H1 (cell line): ENCODE measurements around the gene TPRG1L. TPM values are rescaled to one million over a fixed set of nuclear protein-coding genes. Genes with fewer than 3 reads are reported as not detected.

ENCODE experiments used
- CTCF ChIA-PET: fragments of 300-600 bp; sonication (Branson Sonifier 250); formaldehyde crosslinking; loops from one replicate; lab custom pipeline; 2021; ENCODE audit not compliant: partially characterized antibody; lab: Charles Lee
- POLR2A ChIA-PET: fragments of 300-600 bp; sonication (Branson Sonifier 250); formaldehyde crosslinking; loops from one replicate; lab custom pipeline; 2021; ENCODE audit warnings: inconsistent platforms; ENCODE audit not compliant: partially characterized antibody; lab: Charles Lee
- DNase-seq, 2 experiments: peaks; one replicate each; pipeline versions ENCODE4 v3.0.0 to v3.0.0-alpha.2; 2010 to 2022; ENCODE audit warnings: low spot score in 2 of 2, low read depth in 1 of 2, mixed read lengths in 1 of 2
- FAIRE-seq: peaks from 2 replicates; lab custom pipeline; 2011; peaks lifted over from hg19 to GRCh38; lab: Jason Lieb, UNC
- H2AFZ ChIP-seq: 2 replicates; pipeline ENCODE4 v1.8.1; 2012; ENCODE audit warnings: low read length, inconsistent platforms
- H2AK5ac ChIP-seq: 2 replicates; pipeline ENCODE4 v1.6.1; 2013; ENCODE audit warnings: low read depth, low read length
- H2BK120ac ChIP-seq: replicated peaks from 2 replicates; pipeline ENCODE3; 2013; ENCODE audit warnings: low read depth, low read length, inconsistent platforms
- H2BK12ac ChIP-seq: 2 replicates; pipeline ENCODE4 v1.6.1; 2013; ENCODE audit warnings: low read depth, low read length
- H2BK15ac ChIP-seq: 2 replicates; pipeline ENCODE4 v1.6.1; 2013; ENCODE audit warnings: low read length
- H2BK20ac ChIP-seq: 2 replicates; pipeline ENCODE4 v1.6.1; 2013; ENCODE audit warnings: low read length
- H2BK5ac ChIP-seq: 2 replicates; pipeline ENCODE4 v1.6.1; 2013; ENCODE audit warnings: low read depth, low read length
- H3K14ac ChIP-seq: 2 replicates; pipeline ENCODE4 v1.6.1; 2013; ENCODE audit warnings: inconsistent platforms; ENCODE audit not compliant: insufficient read length
- H3K18ac ChIP-seq: 2 replicates; pipeline ENCODE4 v1.6.1; 2013; ENCODE audit warnings: low read length; ENCODE audit errors: extremely low read depth
- H3K23ac ChIP-seq: 2 replicates; pipeline ENCODE4 v1.6.1; 2013; ENCODE audit warnings: inconsistent platforms; ENCODE audit not compliant: insufficient read length
- H3K23me2 ChIP-seq: 2 replicates; pipeline ENCODE4 v1.6.1; 2013; ENCODE audit warnings: low read depth, low read length
- H3K27ac ChIP-seq: 2 replicates; pipeline ENCODE4 v1.6.1; 2011; ENCODE audit warnings: low read depth, low read length, inconsistent platforms
- H3K27me3 ChIP-seq, 4 experiments: replicated peaks in 1 of 4; 1 replicate in 1 of 4; 2 replicates in 3 of 4; pipeline versions ENCODE4 v1.6.1 to v1.8.1; 2011 to 2013; ENCODE audit warnings: low read length in 3 of 4, mild to moderate bottlenecking in 3 of 4, inconsistent platforms in 2 of 4, mixed read lengths in 2 of 4, moderate library complexity in 1 of 4; ENCODE audit not compliant: control insufficient read depth in 3 of 4, insufficient read depth in 3 of 4; ENCODE audit errors: extremely low read depth in 1 of 4
- H3K36me3 ChIP-seq, 4 experiments: 2 replicates each; pipeline versions ENCODE4 v1.6.1 to v1.8.1; 2011 to 2013; ENCODE audit warnings: mild to moderate bottlenecking in 4 of 4, low read length in 3 of 4, moderate library complexity in 2 of 4, control low read depth in 1 of 4, inconsistent platforms in 1 of 4; ENCODE audit not compliant: insufficient read depth in 4 of 4, control insufficient read depth in 2 of 4
- H3K4ac ChIP-seq: replicated peaks from 2 replicates; pipeline ENCODE3; 2013; ENCODE audit warnings: low read length, low read depth, mixed read lengths, inconsistent platforms; ENCODE audit not compliant: insufficient read length
- H3K4me1 ChIP-seq, 4 experiments: replicated peaks in 1 of 4; 1 replicate in 1 of 4; 2 replicates in 3 of 4; pipeline versions ENCODE4 v1.6.1 to v1.8.1; 2011 to 2013; ENCODE audit warnings: low read length in 3 of 4, inconsistent platforms in 2 of 4, mixed read lengths in 1 of 4; ENCODE audit not compliant: insufficient read depth in 4 of 4, control insufficient read depth in 3 of 4
- H3K4me2 ChIP-seq, 2 experiments: 2 replicates each; pipeline versions ENCODE4 v1.6.1 to v1.8.1; 2011 to 2013; ENCODE audit warnings: low read depth in 2 of 2, low read length in 2 of 2, control low read depth in 1 of 2, inconsistent platforms in 1 of 2, mild to moderate bottlenecking in 1 of 2; ENCODE audit not compliant: insufficient read depth in 1 of 2
- H3K4me3 ChIP-seq, 4 experiments: fragments of 200-600, 300-600 bp in 1 of 4; sonication (generic), shearing (Covaris generic), sonication (Bioruptor Twin) in 1 of 4; 2 replicates each; pipeline versions ENCODE4 v1.5.1 to v1.8.1; 2011 to 2016; ENCODE audit warnings: low read length in 4 of 4, low read depth in 3 of 4, control low read depth in 2 of 4, inconsistent platforms in 2 of 4, mild to moderate bottlenecking in 2 of 4, mixed read lengths in 1 of 4, moderate library complexity in 1 of 4; ENCODE audit not compliant: insufficient read depth in 2 of 4; ENCODE audit errors: extremely low read depth in 1 of 4
- H3K56ac ChIP-seq: replicated peaks from 2 replicates; pipeline ENCODE3; 2013; ENCODE audit warnings: low read depth, mild to moderate bottlenecking, mixed read lengths, low read length, inconsistent platforms; ENCODE audit not compliant: insufficient read length
- H3K79me1 ChIP-seq: 2 replicates; pipeline ENCODE4 v1.6.1; 2013; ENCODE audit warnings: low read depth, low read length, control low read depth
- H3K79me2 ChIP-seq, 2 experiments: 2 replicates each; pipeline versions ENCODE4 v1.6.1 to v1.8.1; 2012 to 2013; ENCODE audit warnings: low read length in 2 of 2, mild to moderate bottlenecking in 2 of 2, inconsistent platforms in 1 of 2; ENCODE audit not compliant: insufficient read depth in 2 of 2, control insufficient read depth in 1 of 2
- H3K9ac ChIP-seq, 4 experiments: replicated peaks in 1 of 4; 1 replicate in 1 of 4; 2 replicates in 3 of 4; pipeline versions ENCODE4 v1.6.1 to v1.8.1; 2011 to 2013; ENCODE audit warnings: low read depth in 3 of 4, low read length in 3 of 4, control low read depth in 2 of 4, mild to moderate bottlenecking in 2 of 4, moderate library complexity in 2 of 4, inconsistent platforms in 1 of 4; ENCODE audit errors: extremely low read depth in 1 of 4
- H3K9me3 ChIP-seq, 2 experiments: 2 replicates each; pipeline versions ENCODE4 v1.6.1 to v1.8.1; 2012 to 2013; ENCODE audit warnings: mild to moderate bottlenecking in 2 of 2, moderate library complexity in 2 of 2, control low read depth in 1 of 2, inconsistent platforms in 1 of 2, low read depth in 1 of 2, low read length in 1 of 2, mixed read lengths in 1 of 2; ENCODE audit not compliant: insufficient read depth in 2 of 2
- H4K20me1 ChIP-seq, 2 experiments: replicated peaks in 1 of 2; 2 replicates each; pipeline versions ENCODE3 to v1.8.1; 2011 to 2013; ENCODE audit warnings: inconsistent platforms in 2 of 2, low read length in 2 of 2, mild to moderate bottlenecking in 1 of 2; ENCODE audit not compliant: insufficient read depth in 2 of 2, control insufficient read depth in 1 of 2
- H4K5ac ChIP-seq: 2 replicates; pipeline ENCODE4 v1.6.1; 2013; ENCODE audit warnings: low read length, low read depth, mixed read lengths, inconsistent platforms; ENCODE audit not compliant: insufficient read length
- H4K8ac ChIP-seq: 2 replicates; pipeline ENCODE4 v1.8.0; 2013; ENCODE audit warnings: mild to moderate bottlenecking, moderate library complexity, low read length, inconsistent platforms; ENCODE audit not compliant: insufficient read depth; ENCODE audit errors: extremely low read depth
- H4K91ac ChIP-seq: replicated peaks from 2 replicates; pipeline ENCODE3; 2013; ENCODE audit warnings: low read length, mixed read lengths, inconsistent platforms; ENCODE audit not compliant: insufficient read length
- CBX5 ChIP-seq: fragments of 300-800, 300-1000 bp; sonication (generic); IDR thresholded peaks from 2 replicates; pipeline ENCODE4 v1.7.1; 2016; ENCODE audit warnings: antibody characterized with exemption, low read length, low read depth
- CHD1 ChIP-seq: IDR thresholded peaks from 2 replicates; pipeline ENCODE4 v1.6.1; 2012; ENCODE audit warnings: low read depth, low read length, improper control_type of control experiment
- CREB1 ChIP-seq: IDR thresholded peaks from 2 replicates; pipeline ENCODE4 v1.6.1; 2012; ENCODE audit warnings: inconsistent platforms
- EGR1 ChIP-seq: IDR thresholded peaks from 2 replicates; pipeline ENCODE4 v1.6.1; 2011; ENCODE audit warnings: low read depth, low read length, borderline replicate concordance
- FOSL1 ChIP-seq: IDR thresholded peaks from 2 replicates; pipeline ENCODE4 v1.6.1; 2011; ENCODE audit warnings: mild to moderate bottlenecking, low read depth, low read length, moderate library complexity; ENCODE audit not compliant: insufficient read depth
- HDAC6 ChIP-seq: IDR thresholded peaks from one replicate; pipeline ENCODE4 v1.7.1; 2012; ENCODE audit warnings: low read depth, mild to moderate bottlenecking, inconsistent platforms, low read length, moderate library complexity
- POLR2AphosphoS5 ChIP-seq: IDR thresholded peaks from 2 replicates; pipeline ENCODE4 v1.6.1; 2011; ENCODE audit warnings: low read depth, low read length
- RFX5 ChIP-seq: IDR thresholded peaks from 2 replicates; pipeline ENCODE4 v1.6.1; 2011; ENCODE audit warnings: low read depth, low read length, improper control_type of control experiment, borderline replicate concordance
- RXRA ChIP-seq: IDR thresholded peaks from 2 replicates; pipeline ENCODE4 v1.6.1; 2011; ENCODE audit warnings: low read depth, mild to moderate bottlenecking, low read length, moderate library complexity; ENCODE audit not compliant: insufficient read depth
- SP2 ChIP-seq: IDR thresholded peaks from 2 replicates; pipeline ENCODE4 v1.6.1; 2012; ENCODE audit warnings: mild to moderate bottlenecking, low read length, inconsistent platforms
- SUZ12 ChIP-seq: fragments of 200-600 bp; sonication (generic); IDR thresholded peaks from 2 replicates; pipeline ENCODE4 v1.6.1; 2012; ENCODE audit warnings: mild to moderate bottlenecking, inconsistent platforms, low read length, moderate library complexity, mixed read lengths
- ZNF274 ChIP-seq: IDR thresholded peaks from 2 replicates; pipeline ENCODE4 v1.7.0; 2012; ENCODE audit warnings: low read length, borderline replicate concordance; ENCODE audit errors: extremely low read depth
- WGBS, 2 experiments: shearing (Covaris generic) in 1 of 2; methylation state at CpG; one replicate each; pipeline versions ENCODE4 v1.1.6 to v1.1.7; 2013 to 2015; ENCODE audit warnings: low lambda C conversion rate in 2 of 2, mixed read lengths in 2 of 2, inconsistent platforms in 1 of 2, low coverage in 1 of 2, missing lambda C conversion rate in 1 of 2; ENCODE audit not compliant: insufficient replicate concordance in 2 of 2, insufficient coverage in 1 of 2, insufficient read length in 1 of 2; ENCODE audit errors: extremely low coverage in 1 of 2, missing lambda C conversion rate in 1 of 2; 5-methylcytosine and 5-hydroxymethylcytosine counted together
- polyA plus RNA-seq, 7 experiments: library from polyadenylated mRNA; depleted of rRNA in 3 of 7; stranded (reverse) in 5 of 7; unstranded in 2 of 7; fragments of >200 nt in 5 of 7; fragments of 200-250 nt in 2 of 7; gene quantifications; 1 replicate in 5 of 7; 2 replicates in 1 of 7; 4 replicates in 1 of 7; pipeline versions ENCODE4 v1.2.1 to v1.2.3, GENCODE V29; 2011 to 2013; ENCODE audit warnings: missing spikeins in 2 of 7, mixed read lengths in 2 of 7
- total RNA-seq: library from RNA; stranded (reverse); fragmentation: NEBNext Ultra II Directional; extraction: Animal tissue kit (Norgen Biotek cat#: 25700); gene quantifications from 2 replicates; pipeline ENCODE4 v1.2.1, GENCODE V29; 2021
- TF ChIP-seq, protein P1 (sequence below): IDR thresholded peaks from 2 replicates; pipeline ENCODE4 v1.6.1; 2011; ENCODE audit warnings: low read length, improper control_type of control experiment

The TPRG1L gene
- total and polyA plus RNA-seq, 2 of the 8 experiments (the other 6 are each of a cell fraction or from before 2014, with no cell fraction given) = 21.7 to 22.3 TPM

GRCh38 chr1:3626025-3626424 is 1.2 kb downstream of the TPRG1L start:
- POLR2A ChIA-PET = interaction anchor here (0.6 to 1.4 kb wide), 3 partner anchors 9 to 1802 kb away, joined by 3 read pairs; no protein-coding TSS in a partner anchor
- H2BK120ac ChIP-seq = no peak overlapping the region
- H3K23ac ChIP-seq = no peak overlapping the region
- H2BK20ac ChIP-seq = no peak overlapping the region
- no peaks in the 10 kb centered on the region for H3K9me3 ChIP-seq
- H3K27me3 ChIP-seq = no peaks in the 10 kb centered on the region
- no peak overlapping the region for H4K8ac ChIP-seq
- peaks cover 0 to 15% (median 3%) of the 10 kb centered on the region in 4 experiments; a peak in 6 of 7 replicates for H3K4me1 ChIP-seq
- H3K27ac ChIP-seq = no peak overlapping the region
- CTCF ChIA-PET = interaction anchor here (0.6 to 1.1 kb wide), 2 partner anchors 16 to 173 kb away, joined by 3 to 4 read pairs; no protein-coding TSS in a partner anchor
- no peaks in the 10 kb centered on the region for H3K79me1 ChIP-seq
- H3K14ac ChIP-seq = no peak overlapping the region
- H2AFZ ChIP-seq = no peak overlapping the region
- H3K4ac ChIP-seq = no peak overlapping the region
- DNase-seq (no peak), FAIRE-seq (no peak)
- H2BK15ac ChIP-seq = no peak overlapping the region
- no peak overlapping the region for H2AK5ac ChIP-seq
- H4K91ac ChIP-seq = no peak overlapping the region
- H3K4me2 ChIP-seq = peak overlapping the region; percentile 87 to 94
- no peaks in the 10 kb centered on the region; a peak in 1 of 4 replicates for H3K79me2 ChIP-seq
- no peak overlapping the region for H2BK5ac ChIP-seq
- 86% methylated on average over 4 of the region's 4 CpGs; no CpG with 5 or more reads in 1 of the 2 experiments for WGBS, 2 experiments
- no peak overlapping the region for H3K18ac ChIP-seq
- peaks cover 0 to 26% (median 8%) of the 10 kb centered on the region in 4 experiments; a peak in 6 of 8 replicates for H3K36me3 ChIP-seq
- no peak overlapping the region for H2BK12ac ChIP-seq
- H3K56ac ChIP-seq = no peak overlapping the region
- peaks cover 6 to 7% of the 10 kb centered on the region in 2 experiments for H4K20me1 ChIP-seq
- H3K9ac ChIP-seq = no peak overlapping the region; a peak in 1 of 7 replicates
- H3K4me3 ChIP-seq = peak overlapping the region in 1 of 4 experiments; percentile 90; a peak in 2 of 8 replicates
- H4K5ac ChIP-seq = no peak overlapping the region
- peaks cover 11% of the 10 kb centered on the region for H3K23me2 ChIP-seq
- TF ChIP-seq CHD1 = no peak
- no peak for TF ChIP-seq ZNF274
- no peak for TF ChIP-seq CREB1
- TF ChIP-seq SP2 = no peak
- TF ChIP-seq RXRA = no peak
- TF ChIP-seq EGR1 = no peak
- TF ChIP-seq HDAC6 = no peak
- TF ChIP-seq SUZ12 = no peak
- no peak for TF ChIP-seq CBX5
- no peak for TF ChIP-seq POLR2AphosphoS5
- TF ChIP-seq, protein P1, sequence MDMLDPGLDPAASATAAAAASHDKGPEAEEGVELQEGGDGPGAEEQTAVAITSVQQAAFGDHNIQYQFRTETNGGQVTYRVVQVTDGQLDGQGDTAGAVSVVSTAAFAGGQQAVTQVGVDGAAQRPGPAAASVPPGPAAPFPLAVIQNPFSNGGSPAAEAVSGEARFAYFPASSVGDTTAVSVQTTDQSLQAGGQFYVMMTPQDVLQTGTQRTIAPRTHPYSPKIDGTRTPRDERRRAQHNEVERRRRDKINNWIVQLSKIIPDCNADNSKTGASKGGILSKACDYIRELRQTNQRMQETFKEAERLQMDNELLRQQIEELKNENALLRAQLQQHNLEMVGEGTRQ = no peak
- TF ChIP-seq RFX5 = no peak
- no peak for TF ChIP-seq FOSL1
